Stimulated activated CD4-positive, alpha-beta T cell treated with anti-CD3 and anti-CD28 coated beads, Interleukin-2, amount 100 ng/mL, for 48 hours (primary cell): Measurements from ENCODE around the gene FNDC5.

Experiments used
- DNase-seq, 2 donors: peaks; one replicate each; pipeline ENCODE4 v3.0.0-alpha.2; 2020

Gene FNDC5

GRCh38 chr1:32883338-32884031 is 12.8 kb upstream of the FNDC5 start:
- no peak for DNase-seq

- no peak for DNase-seq
Observed at GRCh38 chr1:32881871-32882850, 11.4 kb upstream of the FNDC5 start.

- no peak for DNase-seq
Observed at GRCh38 chr1:32881291-32881690, 10.6 kb upstream of the FNDC5 start.

- DNase-seq: no peak
Observed at GRCh38 chr1:32878637-32879041, 7.9 kb upstream of the FNDC5 start.

GRCh38 chr1:32878183-32878582 is 7.5 kb upstream of the FNDC5 start:
- DNase-seq: no peak

GRCh38 chr1:32877211-32878110 is 6.7 kb upstream of the FNDC5 start:
- DNase-seq: no peak

- DNase-seq: peak; percentile 57 to 75
Observed at GRCh38 chr1:32876341-32877210, 5.9 kb upstream of the FNDC5 start.

- no peak for DNase-seq
Observed at GRCh38 chr1:32874860-32875752, 4.4 kb upstream of the FNDC5 start.

- DNase-seq: no peak
Observed at GRCh38 chr1:32873484-32873883, 2.8 kb upstream of the FNDC5 start.

GRCh38 chr1:32872192-32872460 is 1.4 kb upstream of the FNDC5 start:
- no peak for DNase-seq

- no peak for DNase-seq
Observed at GRCh38 chr1:32871364-32872191, 866 bp upstream of the FNDC5 start.

GRCh38 chr1:32869923-32870614 is 643 bp downstream of the FNDC5 start:
- no peak for DNase-seq

- no peak for DNase-seq
Observed at GRCh38 chr1:32868806-32869455, 1.8 kb downstream of the FNDC5 start.

- no peak for DNase-seq
Observed at GRCh38 chr1:32868085-32868484, 2.6 kb downstream of the FNDC5 start.

- DNase-seq: no peak
Observed at GRCh38 chr1:32867671-32868070, 3.0 kb downstream of the FNDC5 start.

- DNase-seq: no peak
Observed at GRCh38 chr1:32867151-32867550, 3.6 kb downstream of the FNDC5 start.

GRCh38 chr1:32865639-32866405 is 4.9 kb downstream of the FNDC5 start:
- no peak for DNase-seq

- no peak for DNase-seq
Observed at GRCh38 chr1:32864375-32865019, 6.2 kb downstream of the FNDC5 start.
